HG02642 (cell line): Measurements from ENCODE around the gene EIF3J.

Experiments used
- ATAC-seq: cut with Tn5 transposase; IDR thresholded peaks from one replicate; pipeline ENCODE4 v1.9.1; 2021; ENCODE audit warnings: mild to moderate bottlenecking; ENCODE audit not compliant: unreplicated experiment, poor library complexity

The EIF3J gene

GRCh38 chr15:44591326-44591725 lies 54.4 kb downstream of the EIF3J start:
- no peak for ATAC-seq

GRCh38 chr15:44593042-44593736 lies 56.2 kb downstream of the EIF3J start:
- no peak for ATAC-seq

GRCh38 chr15:44595246-44595645 lies 58.3 kb downstream of the EIF3J start:
- no peak for ATAC-seq

- ATAC-seq = no peak
These were observed 58.9 kb downstream of the EIF3J start for GRCh38 chr15:44595656-44596510.

GRCh38 chr15:44596511-44597010 lies 59.6 kb downstream of the EIF3J start:
- no peak for ATAC-seq

- no peak for ATAC-seq
These were observed 61.1 kb downstream of the EIF3J start for GRCh38 chr15:44598066-44598465.

GRCh38 chr15:44598892-44599291 lies 61.9 kb downstream of the EIF3J start:
- no peak for ATAC-seq

GRCh38 chr15:44603126-44603525 lies 66.2 kb downstream of the EIF3J start:
- ATAC-seq = no peak

- ATAC-seq = no peak
These were observed 69.8 kb downstream of the EIF3J start for GRCh38 chr15:44606740-44607139.
